HAP-1 (cell line): Measurements from ENCODE around the gene CCNA1.

Experiments
- DNase-seq, 2 experiments: peaks; one replicate each; pipeline ENCODE4 v3.0.0-alpha.2; 2016 to 2020; ENCODE audit warnings: low spot score in 2 of 2
- H3K27me3 ChIP-seq: fragments of 250-450 bp; sonication (Bioruptor Pico); 2 replicates; pipeline ENCODE4 v1.5.1; 2020; ENCODE audit warnings: low read depth, mild to moderate bottlenecking, moderate library complexity
- H3K36me3 ChIP-seq: fragments of 250-450 bp; sonication (Bioruptor Pico); replicated peaks from 2 replicates; pipeline ENCODE4 v1.5.1; 2020; ENCODE audit warnings: mild to moderate bottlenecking
- H3K4me1 ChIP-seq: fragments of 250-450 bp; sonication (Bioruptor Pico); 2 replicates; pipeline ENCODE4 v1.5.1; 2020; ENCODE audit warnings: mild to moderate bottlenecking
- H3K4me3 ChIP-seq: fragments of 250-450 bp; sonication (Bioruptor Pico); 2 replicates; pipeline ENCODE4 v1.5.1; 2020; ENCODE audit warnings: mild to moderate bottlenecking, moderate library complexity
- H3K9me3 ChIP-seq: fragments of 250-450 bp; sonication (Bioruptor Pico); 2 replicates; pipeline ENCODE4 v1.5.1; 2020; ENCODE audit warnings: mild to moderate bottlenecking, moderate library complexity
- in situ Hi-C: fragments of 300-500 bp; cut with MboI; formaldehyde crosslinking; loops from 3 replicates; pipeline ENCODE4 v1.14.3; 2020; ENCODE audit warnings: low sequenced_read_pairs, inconsistent platforms, mixed read lengths

CCNA1 gene

DNA sequence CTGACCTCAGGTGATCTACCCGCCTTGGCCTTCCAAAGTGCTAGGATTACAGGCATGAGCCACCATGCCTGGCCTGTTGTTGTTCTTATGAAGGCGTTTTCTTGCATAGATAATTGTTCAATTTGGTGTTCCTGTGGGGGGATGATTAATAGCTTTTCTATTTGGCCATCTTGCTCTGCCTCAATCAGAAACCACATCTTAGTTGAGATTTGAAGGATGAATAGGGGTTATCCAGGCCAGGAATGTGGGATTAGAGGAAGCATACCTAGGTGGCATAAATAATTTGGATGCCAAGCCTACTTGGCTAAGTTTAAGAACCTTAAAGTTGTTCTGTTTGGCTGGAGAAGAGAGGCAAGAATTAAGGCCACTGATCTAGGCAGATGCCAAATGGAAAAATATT is 44.4 kb downstream of the CCNA1 start:
- Histone ChIP-seq H3K4me1 (no peaks in the 10 kb centered on the region), H3K9me3 (no peaks in the 10 kb centered on the region), H3K36me3 (no peaks in the 10 kb centered on the region), H3K4me3 (no peak overlapping the region), H3K27me3 (peaks cover 5% of the 10 kb centered on the region; the same call in 1 of the 2 replicates)
- no peak for DNase-seq
- in situ Hi-C loops: no loop called here

DNA sequence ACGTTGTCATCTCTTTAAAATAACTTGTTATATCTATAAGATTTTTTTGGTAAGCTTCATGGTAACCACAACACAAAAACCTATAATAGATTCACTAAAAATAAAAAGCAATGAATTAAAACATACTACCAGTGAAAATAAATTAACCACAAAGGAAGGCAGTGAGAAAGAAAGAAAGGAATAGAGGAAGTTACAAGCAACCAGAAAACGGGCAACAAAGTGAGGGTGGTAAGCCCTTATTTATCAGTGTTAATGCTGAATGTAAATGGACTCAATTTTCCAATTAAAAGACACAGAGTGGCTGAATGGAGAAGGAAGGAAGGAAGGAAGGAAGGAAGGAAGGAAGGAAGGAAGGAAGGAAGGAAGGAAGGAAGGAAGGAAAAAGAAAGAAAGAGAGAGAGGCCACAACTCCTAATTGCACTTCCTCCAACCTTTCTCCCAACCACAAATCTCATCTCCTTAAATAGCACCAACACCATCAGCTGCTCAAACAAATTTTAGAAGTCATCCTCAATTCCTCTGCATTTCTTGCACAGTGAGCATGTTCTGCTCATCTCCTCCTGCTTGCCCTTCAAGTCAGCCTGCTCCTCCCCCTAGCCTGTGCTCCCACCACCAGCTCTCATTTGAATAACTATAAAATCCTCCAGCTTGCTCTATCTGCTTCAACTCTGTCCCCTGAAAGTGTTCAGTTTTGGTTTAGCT is 48.6 kb downstream of the CCNA1 start:
- Histone ChIP-seq H3K4me3 (no peak overlapping the region), H3K27me3 (peaks cover 5% of the 10 kb centered on the region; the same call in 1 of the 2 replicates), H3K4me1 (no peaks in the 10 kb centered on the region), H3K36me3 (no peaks in the 10 kb centered on the region), H3K9me3 (no peaks in the 10 kb centered on the region)
- no peak for DNase-seq
- in situ Hi-C loops: no loop called here

DNA sequence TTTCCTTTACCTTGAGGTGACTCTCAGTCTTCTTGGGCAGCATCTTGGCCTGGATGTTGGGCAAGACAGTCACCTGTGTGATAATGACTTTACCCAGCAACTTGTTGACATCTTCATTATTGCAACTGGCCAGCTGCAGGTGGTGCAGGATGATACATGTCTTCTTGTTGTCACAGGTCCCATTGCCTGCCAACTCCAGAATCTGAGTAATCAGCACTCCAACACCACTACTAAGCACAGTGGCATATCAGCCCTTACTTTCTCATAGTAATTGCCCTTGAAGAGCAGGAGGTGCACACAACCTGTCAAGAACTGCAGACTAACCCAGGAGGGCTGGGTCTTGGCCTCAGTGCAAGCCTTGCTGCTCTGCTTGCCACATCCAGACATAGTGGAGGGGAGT is 57.8 kb downstream of the CCNA1 start:
- Histone ChIP-seq H3K27me3 (no peaks in the 10 kb centered on the region), H3K4me3 (no peak overlapping the region), H3K9me3 (no peaks in the 10 kb centered on the region), H3K36me3 (no peaks in the 10 kb centered on the region), H3K4me1 (no peaks in the 10 kb centered on the region)
- DNase-seq: no peak
- in situ Hi-C loops: no loop called here
